NCI-H1092 treated with DMSO at 0.1 percent for 48 hours (cell line): Measurements from ENCODE around the gene DRAM2.
A peak's percentile ranks its signal among the peaks of the same experiment; 100 is the strongest.

ENCODE experiments used
- DNase-seq: peaks from one replicate; lab custom pipeline; 2025; lab: John Stamatoyannopoulos, UW

The DRAM2 gene

DNA sequence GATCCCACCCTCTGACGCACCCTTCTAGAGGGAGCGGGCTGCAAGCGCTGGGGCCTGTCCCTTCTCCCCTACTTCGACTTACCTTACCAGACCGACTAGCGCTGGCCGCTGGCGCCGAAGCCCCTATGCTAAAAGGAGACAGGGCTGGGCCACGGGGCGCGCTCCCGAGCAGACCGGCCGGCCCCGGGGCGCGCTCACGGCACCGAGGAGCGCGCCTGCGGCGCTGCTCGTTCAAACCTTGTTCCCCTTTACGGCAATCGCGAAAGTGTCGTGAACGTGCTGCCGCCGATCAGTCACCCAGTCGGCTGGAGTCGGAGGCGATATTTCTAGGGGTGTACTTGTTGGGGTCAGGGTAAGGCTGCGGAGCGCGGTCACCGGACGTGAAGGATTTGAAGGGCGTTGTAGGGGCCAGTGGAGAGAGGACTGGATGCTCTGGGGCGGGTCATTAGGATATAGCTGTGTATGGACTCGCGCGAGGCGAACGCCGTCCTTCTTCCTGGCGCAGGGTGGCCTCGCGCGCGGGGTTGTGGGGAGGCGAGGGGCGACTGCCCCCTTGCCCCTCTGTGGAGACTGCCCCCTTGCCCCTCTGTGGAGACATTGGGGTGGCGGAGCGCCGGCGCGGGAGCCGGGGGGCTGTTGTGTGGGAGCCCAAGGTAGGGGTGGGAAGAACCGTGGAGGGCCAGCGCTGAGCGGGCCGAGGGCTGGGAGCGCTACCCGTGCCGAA lies at the start of gene DRAM2, which contains the start of gene CEPT1:
TSS of gene DRAM2 (minus strand) at position 138 of the 724 bp plus-strand sequence. CDS start 8,539 bp downstream, outside the sequence.
TSS of gene CEPT1 (plus strand) at position 268 of the 724 bp plus-strand sequence. CDS start 7,492 bp downstream, outside the sequence.
- DNase-seq: peak; percentile 91

DNA sequence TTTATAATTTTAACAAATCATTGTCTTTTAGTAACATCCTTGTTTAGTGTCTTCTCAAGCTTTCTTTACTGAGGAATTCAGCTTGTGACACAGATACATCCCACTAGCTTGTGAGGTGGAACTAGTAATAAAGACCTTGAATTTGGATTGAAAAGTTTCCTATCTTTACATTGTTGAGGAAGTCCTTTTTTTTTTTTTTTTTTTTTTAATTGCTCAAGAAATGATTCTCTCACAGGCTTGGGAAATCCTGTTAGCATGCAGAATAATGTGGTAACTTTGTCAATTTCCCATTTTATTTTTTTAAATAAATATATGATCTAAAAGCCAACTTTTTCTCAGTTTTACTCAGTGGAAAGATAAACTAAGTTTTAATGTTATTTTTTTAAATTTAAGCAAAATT lies 44.8 kb upstream of the DRAM2 start:
- DNase-seq: no peak

DNA sequence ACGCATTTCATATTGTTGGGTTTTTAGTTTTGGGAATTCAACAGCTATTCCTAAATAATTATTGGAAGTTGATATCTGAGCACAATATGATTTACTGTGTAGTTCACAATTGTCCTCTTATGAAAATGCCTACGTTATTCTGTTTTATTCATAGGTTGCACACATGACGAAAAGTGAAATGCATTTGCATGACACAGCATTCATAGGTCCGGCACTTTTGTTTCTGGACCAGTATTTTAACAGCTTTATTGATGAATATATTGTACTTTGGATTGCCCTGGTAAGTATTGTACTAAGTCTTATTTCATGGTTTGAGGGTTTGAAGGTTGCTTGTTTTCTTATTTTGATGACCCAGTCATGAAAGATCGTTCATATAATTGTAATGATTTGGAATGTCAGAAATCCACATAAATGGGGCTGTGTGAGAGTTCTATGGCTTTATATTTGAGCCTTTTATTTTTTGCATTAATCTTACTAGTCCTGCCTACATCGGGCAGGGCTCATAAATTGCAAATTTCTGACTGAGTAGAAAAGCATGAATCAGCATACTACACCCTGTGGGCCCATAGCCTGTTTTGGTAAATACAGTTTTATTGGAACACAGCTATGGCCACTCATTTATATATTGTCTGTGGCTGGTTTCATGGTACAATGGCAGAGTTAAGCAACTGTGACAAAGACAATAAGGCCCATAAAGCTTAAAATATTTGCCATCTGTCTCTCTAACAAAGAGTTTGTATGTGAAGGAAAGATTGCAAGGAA lies 43.6 kb upstream of the DRAM2 start:
- no peak for DNase-seq

DNA sequence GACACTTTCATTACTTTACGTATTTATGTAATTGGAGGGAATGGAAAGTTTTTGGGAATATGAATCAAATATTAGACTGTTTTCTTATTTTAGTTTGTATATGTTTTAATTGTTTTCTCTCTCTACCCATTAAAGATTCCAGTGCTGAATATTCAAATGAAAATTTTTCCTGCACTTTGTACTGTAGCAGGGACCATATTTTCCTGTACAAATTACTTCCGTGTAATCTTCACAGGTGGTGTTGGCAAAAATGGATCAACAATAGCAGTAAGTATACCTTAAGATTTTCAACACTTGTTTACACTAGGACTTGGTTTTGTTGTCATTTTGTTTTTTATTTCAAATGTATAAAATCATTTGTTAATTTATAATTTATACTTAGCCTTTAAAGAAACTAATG lies 42.2 kb upstream of the DRAM2 start:
- DNase-seq: no peak

- DNase-seq: no peak
These were observed 40.2 kb upstream of the DRAM2 start for GRCh38 chr1:111179968-111180533.

- no peak for DNase-seq
These were observed 36.8 kb upstream of the DRAM2 start for GRCh38 chr1:111176678-111177077.

GRCh38 chr1:111175349-111175748 lies 35.5 kb upstream of the DRAM2 start:
- DNase-seq: no peak

DNA sequence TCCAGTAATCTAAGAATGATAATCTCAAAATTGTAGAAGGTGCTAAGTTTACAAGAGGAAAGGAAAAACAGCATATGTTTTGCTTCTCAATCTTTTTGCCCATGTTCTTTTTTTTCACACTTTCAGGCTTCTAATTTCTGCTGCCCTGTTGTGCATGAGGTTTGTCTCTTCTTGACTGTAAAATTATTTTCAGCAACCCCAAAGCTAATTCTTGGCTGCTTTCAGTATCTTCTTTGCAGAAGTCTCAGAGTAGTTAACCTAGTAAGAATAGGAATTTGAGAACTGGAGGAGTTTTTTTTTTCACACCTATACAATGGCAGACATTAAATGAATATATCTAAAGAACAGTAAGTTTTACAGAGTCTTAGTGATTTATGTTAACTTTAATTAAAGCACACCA lies 34.2 kb upstream of the DRAM2 start:
- DNase-seq: no peak

DNA sequence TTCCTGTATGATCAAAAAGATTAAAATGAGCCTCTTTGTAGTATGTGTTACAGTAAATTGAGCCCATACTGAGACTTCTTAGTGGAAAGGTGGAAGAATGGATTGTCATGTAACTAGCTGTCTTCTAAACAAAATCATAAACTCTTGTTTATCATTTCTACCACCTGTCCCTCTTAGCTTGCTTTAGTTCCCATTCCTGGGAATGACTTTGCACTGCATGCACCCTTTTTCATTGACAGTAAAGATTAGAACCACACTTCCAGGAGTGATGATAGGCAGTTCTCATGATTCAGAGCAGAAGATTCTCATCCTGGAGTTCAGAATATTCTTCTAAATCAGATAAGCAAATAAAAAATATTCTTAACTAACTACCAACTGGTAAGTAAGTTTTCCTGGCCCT lies 32.6 kb upstream of the DRAM2 start:
- no peak for DNase-seq

DNA sequence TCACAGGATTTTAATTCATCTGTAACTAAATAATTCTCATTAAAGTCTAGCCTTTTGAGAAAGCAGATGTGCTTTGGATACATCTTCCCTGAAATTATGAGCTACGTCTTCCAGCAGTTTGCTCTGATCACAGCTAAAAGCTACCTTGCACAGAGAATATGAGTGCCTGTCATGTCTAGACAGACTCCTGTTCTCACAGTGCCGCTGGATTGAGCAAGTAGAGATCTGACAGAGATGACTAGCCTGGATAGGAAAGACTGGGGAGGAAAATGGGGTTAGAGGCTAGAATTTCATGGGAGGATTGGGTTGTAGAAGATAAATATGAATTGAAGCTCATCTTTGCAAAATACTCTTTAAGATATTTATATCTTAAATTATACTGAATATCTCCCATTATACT lies 24.3 kb upstream of the DRAM2 start:
- no peak for DNase-seq

DNA sequence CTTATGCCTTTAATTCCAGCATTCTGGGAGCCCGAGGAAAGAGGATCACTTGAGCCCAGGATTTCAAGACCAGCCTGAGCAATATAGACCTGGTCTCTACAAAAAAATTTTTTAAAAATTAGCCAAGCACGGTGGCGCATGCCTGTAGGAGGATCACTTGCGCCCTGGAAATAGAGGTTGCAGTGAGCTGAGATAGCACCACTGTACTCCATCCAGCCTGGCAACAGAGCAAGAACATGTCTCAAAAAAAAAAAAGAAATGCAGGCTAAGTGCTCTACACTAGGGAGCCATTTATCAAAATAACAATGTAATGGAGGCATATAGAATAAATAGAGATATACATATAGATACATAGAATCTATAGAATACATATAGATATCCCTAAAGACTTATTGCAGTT lies 23.5 kb upstream of the DRAM2 start:
- no peak for DNase-seq

GRCh38 chr1:111162488-111162880 lies 22.6 kb upstream of the DRAM2 start:
- DNase-seq: no peak

DNA sequence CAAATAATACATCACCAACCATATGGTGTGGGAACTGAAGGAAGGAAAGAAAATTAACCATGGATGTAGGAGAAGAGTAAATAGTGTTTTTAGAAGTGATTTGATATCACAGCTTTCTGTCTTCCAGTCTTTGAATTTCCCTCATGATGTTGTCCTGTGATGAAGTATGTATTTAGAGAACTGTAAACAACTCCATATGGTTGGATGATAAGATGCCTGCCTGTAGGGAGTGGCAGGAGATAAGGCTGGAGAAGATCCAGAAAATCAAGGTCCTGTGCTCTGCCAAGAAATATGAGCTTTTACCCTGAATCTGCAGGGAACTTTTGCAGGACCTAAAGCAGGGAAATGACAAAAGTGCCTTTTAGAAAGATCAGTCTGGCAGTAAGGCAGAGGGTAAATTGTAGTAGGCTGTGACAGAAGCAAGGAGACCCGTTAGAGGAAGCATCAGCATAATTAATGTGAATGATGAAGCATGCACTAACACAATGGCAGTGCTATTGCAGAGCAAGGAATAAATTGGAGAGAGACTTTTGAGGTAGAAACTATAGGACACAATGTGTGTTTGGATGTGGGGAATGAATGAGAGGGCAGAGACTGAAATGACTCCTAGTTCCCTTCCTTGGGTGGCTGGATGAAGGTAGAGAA lies 22.1 kb upstream of the DRAM2 start:
- DNase-seq: peak; percentile 19

DNA sequence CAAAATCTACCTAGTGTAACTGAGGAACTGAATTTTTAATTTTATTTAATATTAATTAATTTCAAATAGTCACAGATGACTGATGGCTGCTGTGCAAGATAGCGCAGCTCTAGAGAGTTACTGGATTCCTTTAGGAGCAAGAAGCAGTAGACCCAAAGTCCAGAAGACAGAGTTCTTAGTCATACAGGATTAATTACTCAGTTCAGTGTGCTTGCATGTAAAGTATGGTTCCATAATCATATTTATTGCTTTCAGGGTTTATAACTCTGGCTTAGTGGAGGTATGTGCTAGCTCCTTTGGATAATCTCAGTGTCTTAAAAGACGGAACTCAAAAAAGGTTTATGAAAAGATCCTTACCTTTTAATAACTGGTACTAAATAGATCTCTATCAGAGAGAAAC lies 17.5 kb upstream of the DRAM2 start:
- DNase-seq: no peak

- no peak for DNase-seq
These were observed 14.4 kb upstream of the DRAM2 start for GRCh38 chr1:111154021-111154999.

GRCh38 chr1:111151838-111152237 lies 11.9 kb upstream of the DRAM2 start:
- no peak for DNase-seq

DNA sequence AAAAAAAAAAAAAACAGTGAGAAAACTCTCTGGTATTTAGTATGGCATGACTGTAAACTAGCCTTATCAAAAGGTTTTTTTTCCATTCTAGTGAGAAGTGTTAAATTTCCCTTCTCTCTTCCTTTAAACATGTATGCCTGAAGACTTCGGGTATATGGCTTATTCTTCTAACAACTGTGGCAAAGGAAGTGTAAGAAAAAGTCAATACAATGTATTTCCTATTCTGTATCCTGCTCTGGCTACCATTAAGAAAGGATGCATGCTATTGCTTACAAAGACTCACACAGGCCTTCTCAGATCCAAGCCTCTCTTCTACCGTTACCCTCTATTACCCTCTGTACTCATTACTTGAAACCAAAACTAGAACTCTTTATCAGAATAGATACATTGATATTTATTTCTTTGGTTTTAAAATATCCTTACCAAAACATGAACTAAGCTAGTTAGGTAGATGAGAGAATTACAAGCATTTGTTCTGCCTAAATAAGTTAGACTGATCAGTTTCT lies 8.5 kb upstream of the DRAM2 start:
- no peak for DNase-seq

- no peak for DNase-seq
These were observed 8.1 kb upstream of the DRAM2 start for GRCh38 chr1:111147948-111148347.

- no peak for DNase-seq
These were observed 6.3 kb upstream of the DRAM2 start for GRCh38 chr1:111145963-111146768.

- no peak for DNase-seq
These were observed 5.6 kb upstream of the DRAM2 start for GRCh38 chr1:111145542-111145941.
